Panc1 (cell line): Measurements from ENCODE around the gene MAP2K7. TPM values are rescaled to one million over a fixed set of nuclear protein-coding genes. Genes with fewer than 3 reads are reported as not detected.

Experiments
- ATAC-seq: fragments of 200-7000 bp; cut with Tn5 transposase; 2 replicates; pipeline ENCODE4 v1.9.1; 2020; ENCODE audit warnings: mild to moderate bottlenecking, moderate library complexity
- BruUV-seq: library from RNA; stranded (reverse); fragments of 400-500 nt; replicated peaks from 2 replicates; lab custom pipeline; 2021; lab: Mats Ljungman, UMichigan
- CTCF ChIA-PET: fragments of 300-600 bp; sonication (Branson Sonifier 250); formaldehyde crosslinking; loops from one replicate; lab custom pipeline; 2022; ENCODE audit warnings: antibody characterized with exemption; lab: Charles Lee
- POLR2A ChIA-PET: fragments of 300-600 bp; sonication (Branson Sonifier 250); formaldehyde crosslinking; loops from one replicate; lab custom pipeline; 2022; ENCODE audit warnings: antibody characterized with exemption; lab: Charles Lee
- DNase-seq: peaks from one replicate; pipeline ENCODE4 v3.0.0-alpha.2; 2010; ENCODE audit warnings: low read depth, low spot score
- H3K27ac ChIP-seq: 2 replicates; pipeline ENCODE4 v1.5.1; 2011; ENCODE audit warnings: mild to moderate bottlenecking, low read length, inconsistent platforms
- H3K27me3 ChIP-seq: fragments of 200-500 bp; sonication (Bioruptor generic); 2 replicates; pipeline ENCODE4 v1.6.0; 2014; ENCODE audit warnings: low read length, inconsistent platforms; ENCODE audit not compliant: control insufficient read depth, insufficient read depth
- H3K36me3 ChIP-seq: fragments of 200-500 bp; sonication (Bioruptor generic); 2 replicates; pipeline ENCODE4 v1.5.1; 2014; ENCODE audit warnings: inconsistent platforms, mild to moderate bottlenecking, low read length, moderate library complexity; ENCODE audit not compliant: control insufficient read depth, insufficient read depth
- H3K4me1 ChIP-seq: 2 replicates; pipeline ENCODE4 v1.5.1; 2011; ENCODE audit warnings: inconsistent platforms, mild to moderate bottlenecking, low read length, moderate library complexity; ENCODE audit not compliant: control insufficient read depth, insufficient read depth
- H3K4me3 ChIP-seq, 2 experiments: 2 replicates each; pipeline ENCODE4 v1.5.1; 2011 to 2012; ENCODE audit warnings: low read depth in 2 of 2, low read length in 2 of 2, mild to moderate bottlenecking in 2 of 2, inconsistent platforms in 1 of 2, moderate library complexity in 1 of 2
- H3K9me3 ChIP-seq: fragments of 200-500 bp; sonication (Bioruptor generic); 2 replicates; pipeline ENCODE4 v1.5.1; 2014; ENCODE audit warnings: low read depth, mild to moderate bottlenecking, inconsistent platforms, low read length, moderate library complexity; ENCODE audit not compliant: control insufficient read depth, insufficient read depth
- CTCF ChIP-seq: fragments of 450-650 bp; IDR thresholded peaks from 2 replicates; pipeline ENCODE4 v1.5.1; 2017; ENCODE audit warnings: mild to moderate bottlenecking
- POLR2AphosphoS5 ChIP-seq: IDR thresholded peaks from 2 replicates; pipeline ENCODE4 v1.6.1; 2012; ENCODE audit warnings: mild to moderate bottlenecking, low read depth, low read length, moderate library complexity
- REST ChIP-seq, 2 experiments: IDR thresholded peaks; 2 replicates each; pipeline ENCODE4 v1.6.1; 2011 to 2012; ENCODE audit warnings: low read depth in 2 of 2, control low read depth in 1 of 2, low read length in 1 of 2, mild to moderate bottlenecking in 1 of 2, moderate library complexity in 1 of 2; ENCODE audit not compliant: insufficient read depth in 1 of 2
- SIN3A ChIP-seq: IDR thresholded peaks from 2 replicates; pipeline ENCODE4 v1.6.1; 2012; ENCODE audit warnings: low read depth, mild to moderate bottlenecking, low read length, moderate library complexity, borderline replicate concordance; ENCODE audit not compliant: insufficient read depth
- TCF7L2 ChIP-seq: IDR thresholded peaks from 2 replicates; pipeline ENCODE4 v1.6.1; 2011; ENCODE audit warnings: mild to moderate bottlenecking, low read depth, low read length, inconsistent platforms
- in situ Hi-C: cut with HindIII; loops from 2 replicates; pipeline ENCODE4 v1.10.0; 2016; ENCODE audit warnings: low sequenced_read_pairs, low pct_unique_long_range_greater_than_20kb
- intact Hi-C: fragments of 100-400 bp; cut with micrococcal nuclease; formaldehyde crosslinking; loops from one replicate; pipeline ENCODE4 v1.10.0; 2022; ENCODE audit not compliant: unreplicated experiment
- total RNA-seq: library from RNA; stranded (reverse); gene quantifications from one replicate; pipeline ENCODE4 v1.2.1, GENCODE V29; 2021; ENCODE audit not compliant: unreplicated experiment

The MAP2K7 gene
- total RNA-seq, 1 experiment from 2014 or later: 32.9 TPM

GRCh38 chr19:7933411-7933810 is 29.7 kb downstream of the MAP2K7 start:
- BruUV-seq: no TSS peak
- POLR2A ChIA-PET: no interaction called here
- TF ChIP-seq TCF7L2 (no peak), REST (IDR thresholded peaks at IDR 0.05; ENCODE audit: insufficient read depth in 1 of 2, low read depth in 2 of 2, low read length in 1 of 2) (no peak), POLR2AphosphoS5 (no peak), CTCF (no peak; the same call in 1 of the 2 replicates), SIN3A (no peak)
- Histone ChIP-seq H3K36me3 (no peaks in the 10 kb centered on the region; the same call in 1 of the 2 replicates), H3K4me3 (no peak overlapping the region), H3K4me1 (peaks cover 22% of the 10 kb centered on the region), H3K27ac (no peak overlapping the region), H3K9me3 (no peaks in the 10 kb centered on the region), H3K27me3 (no peaks in the 10 kb centered on the region)
- intact Hi-C loops (no loop called here), in situ Hi-C loops (no loop called here)
- ATAC-seq (no peak), DNase-seq (no peak)
- CTCF ChIA-PET: no interaction called here

GRCh38 chr19:7933828-7934725 is 30.4 kb downstream of the MAP2K7 start:
- intact Hi-C loops (no loop called here), in situ Hi-C loops (no loop called here)
- no peak for TF ChIP-seq REST (IDR thresholded peaks at IDR 0.05; ENCODE audit: insufficient read depth in 1 of 2, low read depth in 2 of 2, low read length in 1 of 2)
- no peak for TF ChIP-seq CTCF
- TF ChIP-seq SIN3A: no peak
- TF ChIP-seq TCF7L2: no peak
- no peak for DNase-seq
- ChIA-PET POLR2A (no interaction called here), CTCF (no interaction called here)
- Histone ChIP-seq H3K4me1 (peaks cover 15% of the 10 kb centered on the region), H3K9me3 (no peaks in the 10 kb centered on the region), H3K36me3 (no peaks in the 10 kb centered on the region; the same call in 1 of the 2 replicates), H3K4me3 (no peak overlapping the region), H3K27ac (no peak overlapping the region), H3K27me3 (no peaks in the 10 kb centered on the region)
- no TSS peak for BruUV-seq
- ATAC-seq: no peak
